Measurements from ENCODE around the gene CCDC88C.

CCDC88C gene

GRCh38 chr14:91261115-91261514 is 156.5 kb downstream of the CCDC88C start:
- DNase-seq, result no peak
- Histone ChIP-seq H3K4me3 (no peak overlapping the region), H3K9me3 (no peaks in the 10 kb centered on the region), H3K27me3 (peaks cover 0 to 26% of the 10 kb centered on the region in 2 donors), H3K27ac (no peak overlapping the region), H3K36me3 (no peaks in the 10 kb centered on the region), H3K4me1 (peaks cover 0 to 9% (median 8%) of the 10 kb centered on the region in 4 donors)
- no peak for TF ChIP-seq CTCF (IDR thresholded peaks at IDR 0.05)
- intact Hi-C loops (cut with DNase I; ENCODE audit: low total_unique reads), result no loop called here

GRCh38 chr14:91258876-91259275 is 158.7 kb downstream of the CCDC88C start:
- no peak for TF ChIP-seq CTCF (IDR thresholded peaks at IDR 0.05)
- H3K4me3 ChIP-seq, result no peak overlapping the region
- H3K36me3 ChIP-seq, result no peaks in the 10 kb centered on the region
- intact Hi-C loops (cut with DNase I; ENCODE audit: low total_unique reads), result no loop called here
- no peak overlapping the region for H3K27ac ChIP-seq
- H3K4me1 ChIP-seq, result peaks cover 0 to under 1% (median under 1%) of the 10 kb centered on the region in 4 donors
- no peak for DNase-seq
- peaks cover 0 to 12% of the 10 kb centered on the region in 2 donors for H3K27me3 ChIP-seq
- no peaks in the 10 kb centered on the region for H3K9me3 ChIP-seq

- no peak for TF ChIP-seq CTCF (IDR thresholded peaks at IDR 0.05)
- Histone ChIP-seq H3K4me3 (no peak overlapping the region), H3K27me3 (peaks cover 0 to 6% of the 10 kb centered on the region in 2 donors), H3K27ac (no peak overlapping the region), H3K4me1 (peaks cover 0 to 6% (median 3%) of the 10 kb centered on the region in 4 donors), H3K9me3 (no peaks in the 10 kb centered on the region), H3K36me3 (no peaks in the 10 kb centered on the region)
- intact Hi-C loops (cut with DNase I; ENCODE audit: low total_unique reads), result no loop called here
- no peak for DNase-seq
Measured at GRCh38 chr14:91258011-91258618, 159.5 kb downstream of the CCDC88C start.

GRCh38 chr14:91257328-91258010 is 160.2 kb downstream of the CCDC88C start:
- peaks cover 0 to 11% (median 8%) of the 10 kb centered on the region in 4 donors for H3K4me1 ChIP-seq
- H3K27ac ChIP-seq, result no peak overlapping the region
- intact Hi-C loops (cut with DNase I; ENCODE audit: low total_unique reads), result no loop called here
- H3K9me3 ChIP-seq, result no peaks in the 10 kb centered on the region
- H3K4me3 ChIP-seq, result no peak overlapping the region
- no peak for TF ChIP-seq CTCF (IDR thresholded peaks at IDR 0.05)
- DNase-seq, result no peak
- peaks cover 0 to 8% of the 10 kb centered on the region in 2 donors for H3K27me3 ChIP-seq
- no peaks in the 10 kb centered on the region for H3K36me3 ChIP-seq

- Histone ChIP-seq H3K4me1 (peaks cover 0 to 11% (median 8%) of the 10 kb centered on the region in 4 donors), H3K27ac (no peak overlapping the region), H3K36me3 (no peaks in the 10 kb centered on the region), H3K27me3 (peaks cover 0 to 8% of the 10 kb centered on the region in 2 donors), H3K9me3 (no peaks in the 10 kb centered on the region), H3K4me3 (no peak overlapping the region)
- DNase-seq, result no peak
- TF ChIP-seq CTCF (IDR thresholded peaks at IDR 0.05), result no peak
- intact Hi-C loops (cut with DNase I; ENCODE audit: low total_unique reads), result no loop called here
Measured at GRCh38 chr14:91256661-91257060, 161.0 kb downstream of the CCDC88C start.

Data from tibial artery (tissue), 4 donors.